IMR-90 (cell line): ENCODE results near the gene ACP1. TPM values are rescaled to one million over a fixed set of nuclear protein-coding genes. Genes with fewer than 3 reads are reported as not detected.

Source experiments
- ATAC-seq: fragments of 200-7000 bp; cut with Tn5 transposase; 2 replicates; pipeline ENCODE4 v1.9.1; 2020; ENCODE audit warnings: low read depth, mild to moderate bottlenecking, moderate library complexity
- BruUV-seq: library from RNA; stranded (reverse); fragments of 400-500 nt; replicated peaks from 2 replicates; lab custom pipeline; 2021; lab: Mats Ljungman, UMichigan
- CTCF ChIA-PET: fragments of 300-600 bp; formaldehyde crosslinking; extraction: SDS; loops from one replicate; lab custom pipeline; 2021; ENCODE audit warnings: antibody characterized with exemption; lab: Yijun Ruan, JAX
- POLR2A ChIA-PET: fragments of 300-600 bp; sonication (Branson Sonifier 250); formaldehyde crosslinking; loops from one replicate; lab custom pipeline; 2022; ENCODE audit warnings: antibody characterized with exemption; ENCODE audit not compliant: unreplicated experiment; lab: Charles Lee
- DNase-seq: peaks from one replicate; pipeline ENCODE4 v3.0.0; 2013
- H2AFZ ChIP-seq: replicated peaks from 2 replicates; pipeline ENCODE3; 2013; ENCODE audit warnings: low read length, mild to moderate bottlenecking; ENCODE audit not compliant: poor library complexity
- H2AK5ac ChIP-seq: 2 replicates; pipeline ENCODE4 v1.6.1; 2013; ENCODE audit warnings: low read depth, low read length, inconsistent platforms
- H2AK9ac ChIP-seq: replicated peaks from 2 replicates; pipeline ENCODE3; 2013; ENCODE audit warnings: mild to moderate bottlenecking, low read depth, low read length, moderate library complexity; ENCODE audit not compliant: poor library complexity
- H2BK120ac ChIP-seq: 2 replicates; pipeline ENCODE4 v1.6.1; 2013; ENCODE audit warnings: low read depth, low read length, inconsistent platforms
- H2BK15ac ChIP-seq: 3 replicates; pipeline ENCODE4 v1.6.1; 2013; ENCODE audit warnings: low read depth, low read length, inconsistent platforms
- H2BK20ac ChIP-seq: 2 replicates; pipeline ENCODE4 v1.6.1; 2013; ENCODE audit warnings: low read depth, mild to moderate bottlenecking, inconsistent platforms, low read length, moderate library complexity
- H2BK5ac ChIP-seq: 2 replicates; pipeline ENCODE4 v1.6.1; 2013; ENCODE audit warnings: mild to moderate bottlenecking, low read depth, low read length, inconsistent platforms; ENCODE audit not compliant: poor library complexity, severe bottlenecking
- H3K14ac ChIP-seq: replicated peaks from 2 replicates; pipeline ENCODE4 v1.6.1; 2013; ENCODE audit warnings: low read depth, low read length, inconsistent platforms
- H3K18ac ChIP-seq: 2 replicates; pipeline ENCODE4 v1.6.1; 2013; ENCODE audit warnings: low read depth, low read length, control low read depth
- H3K23ac ChIP-seq: 2 replicates; pipeline ENCODE4 v1.6.1; 2013; ENCODE audit warnings: low read depth, low read length, inconsistent platforms
- H3K27ac ChIP-seq: 2 replicates; pipeline ENCODE4 v1.5.1; 2013; ENCODE audit warnings: mild to moderate bottlenecking, control low read depth, low read length; ENCODE audit not compliant: insufficient read depth
- H3K27me3 ChIP-seq: 2 replicates; pipeline ENCODE4 v1.6.1; 2013; ENCODE audit warnings: low read length; ENCODE audit not compliant: control insufficient read depth, insufficient read depth
- H3K36me3 ChIP-seq: 2 replicates; pipeline ENCODE4 v1.6.1; 2013; ENCODE audit warnings: low read length, mixed read lengths; ENCODE audit not compliant: control insufficient read depth, insufficient read depth
- H3K4ac ChIP-seq: 2 replicates; pipeline ENCODE4 v1.6.1; 2013; ENCODE audit warnings: low read depth, low read length, inconsistent platforms
- H3K4me1 ChIP-seq: 2 replicates; pipeline ENCODE4 v1.6.1; 2013; ENCODE audit warnings: low read length, mixed read lengths; ENCODE audit not compliant: control insufficient read depth, insufficient read depth
- H3K4me2 ChIP-seq: 2 replicates; pipeline ENCODE4 v1.6.1; 2013; ENCODE audit warnings: low read depth, mild to moderate bottlenecking, control low read depth, low read length, moderate library complexity
- H3K4me3 ChIP-seq: 2 replicates; pipeline ENCODE4 v1.5.1; 2013; ENCODE audit warnings: low read depth, mild to moderate bottlenecking, control low read depth, low read length, moderate library complexity; ENCODE audit not compliant: insufficient read depth
- H3K56ac ChIP-seq: 2 replicates; pipeline ENCODE4 v1.6.1; 2013; ENCODE audit warnings: low read length, inconsistent platforms; ENCODE audit not compliant: insufficient read depth; ENCODE audit errors: extremely low read depth
- H3K79me1 ChIP-seq, 2 experiments: 2 replicates each; pipeline ENCODE4 v1.6.1; 2013; ENCODE audit warnings: low read length in 2 of 2, inconsistent platforms in 1 of 2, low read depth in 1 of 2
- H3K9ac ChIP-seq: 2 replicates; pipeline ENCODE4 v1.6.1; 2013; ENCODE audit warnings: low read depth, low read length, control low read depth
- H3K9me1 ChIP-seq: 2 replicates; pipeline ENCODE4 v1.6.1; 2013; ENCODE audit warnings: low read length, inconsistent platforms; ENCODE audit not compliant: insufficient read depth
- H3K9me3 ChIP-seq: 2 replicates; pipeline ENCODE4 v1.6.1; 2013; ENCODE audit warnings: low read length; ENCODE audit not compliant: control insufficient read depth, insufficient read depth
- H4K20me1 ChIP-seq: 2 replicates; pipeline ENCODE4 v1.6.1; 2013; ENCODE audit warnings: low read length, inconsistent platforms; ENCODE audit not compliant: insufficient read depth
- H4K5ac ChIP-seq: 2 replicates; pipeline ENCODE4 v1.6.1; 2013; ENCODE audit warnings: mild to moderate bottlenecking, low read depth, low read length, control low read depth
- H4K8ac ChIP-seq, 2 experiments: 2 replicates each; pipeline ENCODE4 v1.6.1; 2013; ENCODE audit warnings: low read depth in 2 of 2, low read length in 2 of 2, control low read depth in 1 of 2, inconsistent platforms in 1 of 2
- H4K91ac ChIP-seq: 2 replicates; pipeline ENCODE4 v1.6.1; 2013; ENCODE audit warnings: low read depth, low read length, inconsistent platforms; ENCODE audit not compliant: insufficient read depth
- BHLHE40 ChIP-seq: fragments of 150-350 bp; IDR thresholded peaks from 2 replicates; pipeline ENCODE4 v1.6.1; 2016; ENCODE audit warnings: mild to moderate bottlenecking, low read depth, low read length
- POLR2A ChIP-seq: IDR thresholded peaks from 2 replicates; pipeline ENCODE4 v1.6.1; 2012; ENCODE audit warnings: mild to moderate bottlenecking, low read depth, low read length
- RCOR1 ChIP-seq: IDR thresholded peaks from 2 replicates; pipeline ENCODE4 v1.6.1; 2012; ENCODE audit warnings: mild to moderate bottlenecking, low read length, improper control_type of control experiment; ENCODE audit not compliant: insufficient replicate concordance
- SMC3 ChIP-seq: fragments of 150-350 bp; IDR thresholded peaks from 2 replicates; pipeline ENCODE4 v1.6.1; 2016; ENCODE audit warnings: low read depth, mild to moderate bottlenecking, antibody characterized with exemption, low read length, moderate library complexity
- dilution Hi-C: fragments of 300-500 bp; cut with HindIII; formaldehyde crosslinking; loops from one replicate; pipeline ENCODE4 v1.14.3; 2018; ENCODE audit warnings: low sequenced_read_pairs; ENCODE audit not compliant: unreplicated experiment
- in situ Hi-C: fragments of 300-500 bp; cut with MboI; formaldehyde crosslinking; loops from 3 replicates; pipeline ENCODE4 v1.14.3; 2019; ENCODE audit warnings: low sequenced_read_pairs, inconsistent platforms, mixed read lengths
- intact Hi-C: fragments of 100-400 bp; cut with micrococcal nuclease; formaldehyde crosslinking; loops from 2 replicates; pipeline ENCODE4 v1.10.0; 2022
- polyA plus RNA-seq, 3 experiments: library from polyadenylated mRNA; depleted of rRNA; stranded (reverse); fragments of >200 nt; gene quantifications; 2 replicates each; pipeline ENCODE4 v1.2.3, GENCODE V29; 2012; ENCODE audit warnings: low replicate concordance in 1 of 3
- total RNA-seq: library from RNA; depleted of rRNA; stranded (reverse); fragments of >200 nt; gene quantifications from 2 replicates; pipeline ENCODE4 v1.2.3, GENCODE V29; 2012
- TF ChIP-seq, protein P1 (sequence below): conservative IDR thresholded peaks from 2 replicates; pipeline ENCODE4 v1.5.1; 2012; ENCODE audit warnings: mild to moderate bottlenecking, low read depth, low read length, improper control_type of control experiment
- TF ChIP-seq, protein P2 (sequence below): fragments of 150-350 bp; IDR thresholded peaks from 2 replicates; pipeline ENCODE4 v1.6.1; 2016; ENCODE audit warnings: low read depth, mild to moderate bottlenecking, low read length, moderate library complexity, borderline replicate concordance

ACP1 gene
- total and polyA plus RNA-seq, 2 of the 4 experiments (the other 2 are of a cell fraction): 85.7 to 104 TPM

DNA sequence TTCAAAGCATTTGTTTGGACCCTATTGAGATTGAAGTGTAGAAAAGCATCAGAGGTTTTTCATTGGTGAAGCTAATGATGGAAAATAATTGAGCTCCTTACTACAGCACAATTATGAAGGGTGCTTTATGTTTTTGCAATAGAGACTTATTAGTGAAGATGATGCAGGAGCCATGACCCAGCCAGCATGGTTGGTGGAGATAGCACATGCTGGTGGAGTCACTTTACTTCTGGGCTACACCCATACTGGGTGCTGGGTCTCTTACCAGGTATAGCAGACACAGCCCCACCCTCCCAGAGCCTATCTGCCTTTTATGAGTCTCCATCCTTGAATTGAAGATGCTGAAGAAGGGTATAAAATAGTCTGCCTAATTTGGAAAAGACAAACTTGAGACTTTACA is 3.6 kb downstream of the ACP1 start:
- peaks cover 58% of the 10 kb centered on the region for H4K20me1 ChIP-seq

More for the DNA sequence above, 3.6 kb downstream of the ACP1 start:
- in situ Hi-C loops (no loop called here), dilution Hi-C loops (no loop called here), intact Hi-C loops (no loop called here)
- Histone ChIP-seq H2AK5ac (no peak overlapping the region), H3K4me2 (no peak overlapping the region), H3K9ac (no peak overlapping the region), H4K91ac (no peak overlapping the region), H2BK20ac (no peak overlapping the region), H2BK5ac (no peak overlapping the region), H3K18ac (no peak overlapping the region), H3K14ac (no peak overlapping the region), H3K4me1 (peaks cover 5% of the 10 kb centered on the region; the same call in 1 of the 2 replicates), H3K36me3 (peaks cover 2% of the 10 kb centered on the region), H4K5ac (no peak overlapping the region), H3K9me1 (peaks cover 5% of the 10 kb centered on the region), H3K4ac (no peak overlapping the region), H3K27me3 (no peaks in the 10 kb centered on the region), H3K56ac (no peak overlapping the region), H3K9me3 (no peaks in the 10 kb centered on the region), H2BK120ac (no peak overlapping the region), H2AFZ (no peak overlapping the region), H4K8ac (no peak overlapping the region), H3K4me3 (no peak overlapping the region), H2AK9ac (no peak overlapping the region), H3K79me1 (peaks cover 15 to 64% of the 10 kb centered on the region in 2 experiments), H2BK15ac (no peak overlapping the region), H3K23ac (no peak overlapping the region), H3K27ac (no peak overlapping the region)
- TF ChIP-seq, protein P1, sequence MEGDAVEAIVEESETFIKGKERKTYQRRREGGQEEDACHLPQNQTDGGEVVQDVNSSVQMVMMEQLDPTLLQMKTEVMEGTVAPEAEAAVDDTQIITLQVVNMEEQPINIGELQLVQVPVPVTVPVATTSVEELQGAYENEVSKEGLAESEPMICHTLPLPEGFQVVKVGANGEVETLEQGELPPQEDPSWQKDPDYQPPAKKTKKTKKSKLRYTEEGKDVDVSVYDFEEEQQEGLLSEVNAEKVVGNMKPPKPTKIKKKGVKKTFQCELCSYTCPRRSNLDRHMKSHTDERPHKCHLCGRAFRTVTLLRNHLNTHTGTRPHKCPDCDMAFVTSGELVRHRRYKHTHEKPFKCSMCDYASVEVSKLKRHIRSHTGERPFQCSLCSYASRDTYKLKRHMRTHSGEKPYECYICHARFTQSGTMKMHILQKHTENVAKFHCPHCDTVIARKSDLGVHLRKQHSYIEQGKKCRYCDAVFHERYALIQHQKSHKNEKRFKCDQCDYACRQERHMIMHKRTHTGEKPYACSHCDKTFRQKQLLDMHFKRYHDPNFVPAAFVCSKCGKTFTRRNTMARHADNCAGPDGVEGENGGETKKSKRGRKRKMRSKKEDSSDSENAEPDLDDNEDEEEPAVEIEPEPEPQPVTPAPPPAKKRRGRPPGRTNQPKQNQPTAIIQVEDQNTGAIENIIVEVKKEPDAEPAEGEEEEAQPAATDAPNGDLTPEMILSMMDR: no peak
- TF ChIP-seq, protein P2, sequence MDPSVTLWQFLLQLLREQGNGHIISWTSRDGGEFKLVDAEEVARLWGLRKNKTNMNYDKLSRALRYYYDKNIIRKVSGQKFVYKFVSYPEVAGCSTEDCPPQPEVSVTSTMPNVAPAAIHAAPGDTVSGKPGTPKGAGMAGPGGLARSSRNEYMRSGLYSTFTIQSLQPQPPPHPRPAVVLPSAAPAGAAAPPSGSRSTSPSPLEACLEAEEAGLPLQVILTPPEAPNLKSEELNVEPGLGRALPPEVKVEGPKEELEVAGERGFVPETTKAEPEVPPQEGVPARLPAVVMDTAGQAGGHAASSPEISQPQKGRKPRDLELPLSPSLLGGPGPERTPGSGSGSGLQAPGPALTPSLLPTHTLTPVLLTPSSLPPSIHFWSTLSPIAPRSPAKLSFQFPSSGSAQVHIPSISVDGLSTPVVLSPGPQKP: no peak
- TF ChIP-seq POLR2A: no peak
- TF ChIP-seq SMC3: no peak
- no peak for TF ChIP-seq BHLHE40
- no peak for TF ChIP-seq RCOR1
- ATAC-seq (no peak), DNase-seq (no peak)
- BruUV-seq: no TSS peak
- ChIA-PET POLR2A (no interaction called here), CTCF (no interaction called here)
